Measurements from ENCODE around the gene AATK. TPM values are rescaled to one million over a fixed set of nuclear protein-coding genes. Genes with fewer than 3 reads are reported as not detected.

AATK gene
- total and polyA plus RNA-seq, 10 donors, result 2.5 to 69.5 (median 20.1) TPM

- Histone ChIP-seq H3K27me3 (replicated peaks in 1 of 7) (peaks cover 0 to 70% (median 19%) of the 10 kb centered on the region in 7 donors), H3K4me1 (peaks cover 11 to 66% (median 44%) of the 10 kb centered on the region in 6 donors), H3K4me3 (no peak overlapping the region), H3K9me3 (no peaks in the 10 kb centered on the region), H3K27ac (no peak overlapping the region), H3K36me3 (peaks cover 0 to 3% (median 0%) of the 10 kb centered on the region in 6 donors)
- 84 to 98% (median 95%) methylated on average over 4 to 15 of the region's 15 CpGs for WGBS, 5 donors
- TF ChIP-seq POLR2A (IDR thresholded peaks at IDR 0.05), result no peak
- TF ChIP-seq POLR2AphosphoS5 (IDR thresholded peaks at IDR 0.05), result no peak
- TF ChIP-seq CTCF (IDR thresholded peaks at IDR 0.05 in 8 of 11, conservative IDR thresholded peaks at IDR 0.05 in 3 of 11), result no peak
- peak; percentile 73 for DNase-seq
- intact Hi-C loops (cut with DNase I; ENCODE audit: low total_unique reads), result no loop called here
Measured at GRCh38 chr17:81161536-81161935, 4.5 kb downstream of the AATK start.

- Histone ChIP-seq H3K36me3 (peaks cover 0 to 3% (median 0%) of the 10 kb centered on the region in 6 donors), H3K9me3 (no peaks in the 10 kb centered on the region), H3K27ac (peak overlapping the region in 7 of 8 donors; percentile 37 to 94 (median 75)), H3K4me3 (peak overlapping the region in 5 of 8 donors; percentile 42 to 71 (median 45)), H3K4me1 (peaks cover 11 to 65% (median 42%) of the 10 kb centered on the region in 6 donors), H3K27me3 (replicated peaks in 1 of 7) (peaks cover 0 to 66% (median 17%) of the 10 kb centered on the region in 7 donors)
- DNase-seq, result peak; percentile 76
- 49 to 71% (median 62%) methylated on average over 22 to 32 of the region's 32 CpGs for WGBS, 5 donors
- intact Hi-C loops (cut with DNase I; ENCODE audit: low total_unique reads), result no loop called here
- TF ChIP-seq POLR2A (IDR thresholded peaks at IDR 0.05) (no peak), CTCF (IDR thresholded peaks at IDR 0.05 in 8 of 11, conservative IDR thresholded peaks at IDR 0.05 in 3 of 11) (no peak), POLR2AphosphoS5 (IDR thresholded peaks at IDR 0.05) (no peak)
Measured at GRCh38 chr17:81160747-81161453, 5.1 kb downstream of the AATK start.

- Histone ChIP-seq H3K4me3 (peak overlapping the region; percentile 27 to 71 (median 44)), H3K36me3 (peaks cover 0 to 3% (median 0%) of the 10 kb centered on the region in 6 donors), H3K4me1 (peaks cover 7 to 59% (median 38%) of the 10 kb centered on the region in 6 donors), H3K27ac (peak overlapping the region; percentile 37 to 94 (median 74)), H3K27me3 (replicated peaks in 1 of 7) (peaks cover 0 to 60% (median 12%) of the 10 kb centered on the region in 7 donors), H3K9me3 (no peaks in the 10 kb centered on the region)
- intact Hi-C loops (cut with DNase I; ENCODE audit: low total_unique reads), result no loop called here
- peak; percentile 95 for DNase-seq
- 0 to 21% (median 3%) methylated on average over 9 to 28 of the region's 28 CpGs for WGBS, 5 donors
- peak; percentile 70 to 89 (median 80) for TF ChIP-seq POLR2AphosphoS5 (IDR thresholded peaks at IDR 0.05)
- no peak for TF ChIP-seq CTCF (IDR thresholded peaks at IDR 0.05 in 8 of 11, conservative IDR thresholded peaks at IDR 0.05 in 3 of 11)
Measured at GRCh38 chr17:81160306-81160705, 5.7 kb downstream of the AATK start.

- WGBS, 5 donors, result 23 to 53% (median 43%) methylated on average over 3 to 25 of the region's 25 CpGs
- Histone ChIP-seq H3K27me3 (replicated peaks in 1 of 7) (peaks cover 0 to 54% (median 7%) of the 10 kb centered on the region in 7 donors), H3K9me3 (no peaks in the 10 kb centered on the region), H3K4me3 (peak overlapping the region; percentile 27 to 71 (median 44)), H3K36me3 (peaks cover 0 to 3% (median 0%) of the 10 kb centered on the region in 6 donors), H3K27ac (peak overlapping the region; percentile 37 to 94 (median 74)), H3K4me1 (peaks cover 6 to 54% (median 33%) of the 10 kb centered on the region in 6 donors)
- DNase-seq, result peak; percentile 86
- intact Hi-C loops (cut with DNase I; ENCODE audit: low total_unique reads), result no loop called here
- TF ChIP-seq POLR2AphosphoS5 (IDR thresholded peaks at IDR 0.05), result no peak
- no peak for TF ChIP-seq POLR2A (IDR thresholded peaks at IDR 0.05)
- no peak for TF ChIP-seq CTCF (IDR thresholded peaks at IDR 0.05 in 8 of 11, conservative IDR thresholded peaks at IDR 0.05 in 3 of 11)
Measured at GRCh38 chr17:81159611-81160265, 6.3 kb downstream of the AATK start.
